HepG2 (cell line): ENCODE results near the gene AP2A2. TPM values are rescaled to one million over a fixed set of nuclear protein-coding genes. Genes with fewer than 3 reads are reported as not detected.

Experiments
- ATAD3A ChIP-seq: sonication (generic); formaldehyde crosslinking; IDR thresholded peaks from 2 replicates; pipeline ENCODE4 v1.4.0; 2020; ENCODE audit warnings: missing genetic modification reagents
- BHLHE40 ChIP-seq: IDR thresholded peaks from 2 replicates; pipeline ENCODE4 v1.6.1; 2011; ENCODE audit warnings: low read length, improper control_type of control experiment
- BRD4 ChIP-seq: sonication (generic); formaldehyde crosslinking; IDR thresholded peaks from 2 replicates; pipeline ENCODE4 v1.4.0; 2020; ENCODE audit warnings: missing genetic modification reagents
- FOXK1 ChIP-seq: sonication (generic); formaldehyde crosslinking; IDR thresholded peaks from 2 replicates; pipeline ENCODE4 v1.4.0; 2020; ENCODE audit warnings: low read depth, missing genetic modification reagents, borderline replicate concordance
- HMG20B ChIP-seq: conservative IDR thresholded peaks from 2 replicates; pipeline ENCODE4 v1.6.1; 2016; ENCODE audit warnings: missing genetic modification reagents, missing compliant biosample characterization
- JUND ChIP-seq: sonication (generic); formaldehyde crosslinking; IDR thresholded peaks from 2 replicates; pipeline ENCODE4 v1.8.0; 2022; ENCODE audit warnings: mild to moderate bottlenecking, missing genetic modification reagents
- MYC ChIP-seq: sonication (generic); formaldehyde crosslinking; IDR thresholded peaks from 2 replicates; pipeline ENCODE4 v1.9.0; 2021; ENCODE audit warnings: missing genetic modification reagents, borderline replicate concordance
- PITX1 ChIP-seq: sonication (generic); formaldehyde crosslinking; IDR thresholded peaks from 2 replicates; pipeline ENCODE4 v1.5.1; 2020; ENCODE audit warnings: mild to moderate bottlenecking, missing genetic modification reagents
- RFX5 ChIP-seq: IDR thresholded peaks from 2 replicates; pipeline ENCODE4 v1.6.1; 2011; ENCODE audit warnings: low read depth, low read length, improper control_type of control experiment
- SAFB2 ChIP-seq: sonication (generic); formaldehyde crosslinking; IDR thresholded peaks from 2 replicates; pipeline ENCODE4 v1.5.1; 2020; ENCODE audit warnings: missing genetic modification reagents, low read depth, mild to moderate bottlenecking, borderline replicate concordance
- TCF7 ChIP-seq: sonication (generic); IDR thresholded peaks from 2 replicates; pipeline ENCODE4 v1.6.1; 2016; ENCODE audit warnings: antibody characterized with exemption, low read depth
- ZMYM2 ChIP-seq: sonication (generic); formaldehyde crosslinking; IDR thresholded peaks from 2 replicates; pipeline ENCODE4 v1.8.0; 2022; ENCODE audit warnings: mild to moderate bottlenecking, missing genetic modification reagents
- ZNF235 ChIP-seq: sonication (generic); formaldehyde crosslinking; IDR thresholded peaks from 2 replicates; pipeline ENCODE4 v1.8.1; 2023; ENCODE audit warnings: mild to moderate bottlenecking, missing genetic modification reagents, borderline replicate concordance
- ZNF264 ChIP-seq: sonication (generic); formaldehyde crosslinking; IDR thresholded peaks from 2 replicates; pipeline ENCODE4 v1.4.0; 2020; ENCODE audit warnings: missing genetic modification reagents
- ZNF75D ChIP-seq: sonication (generic); formaldehyde crosslinking; IDR thresholded peaks from 2 replicates; pipeline ENCODE4 v1.8.1; 2023; ENCODE audit warnings: missing genetic modification reagents, mild to moderate bottlenecking, borderline replicate concordance
- ZSCAN25 ChIP-seq: sonication (generic); formaldehyde crosslinking; IDR thresholded peaks from 2 replicates; pipeline ENCODE4 v1.8.0; 2022; ENCODE audit warnings: mild to moderate bottlenecking, missing genetic modification reagents
- ZUFSP ChIP-seq: sonication (generic); formaldehyde crosslinking; IDR thresholded peaks from 2 replicates; pipeline ENCODE4 v1.9.0; 2021; ENCODE audit warnings: missing genetic modification reagents, mild to moderate bottlenecking, borderline replicate concordance
- polyA plus RNA-seq, 8 experiments: library from polyadenylated mRNA; depleted of rRNA in 3 of 8; stranded (reverse) in 7 of 8; unstranded in 1 of 8; fragments of >200 nt; fragmentation: Illumina TruSeq in 4 of 8; extraction: Trizol in 4 of 8; gene quantifications; 2 replicates each; pipeline versions ENCODE4 v1.2.1 to v1.2.3, GENCODE V29; 2011 to 2016; ENCODE audit warnings: low read depth in 4 of 8, missing spikeins in 1 of 8, mixed read lengths in 1 of 8; ENCODE audit not compliant: insufficient read depth in 1 of 8
- total RNA-seq, 5 experiments: library from RNA; depleted of rRNA; stranded (reverse); fragments of >200 nt; fragmentation: Illumina TruSeq; extraction: Trizol; gene quantifications; 2 replicates each; pipeline ENCODE4 v1.2.3, GENCODE V29; 2016; ENCODE audit warnings: low read depth in 1 of 5
- TF ChIP-seq, protein P1 (sequence below): sonication (generic); formaldehyde crosslinking; IDR thresholded peaks from 2 replicates; pipeline ENCODE4 v1.5.0; 2020; ENCODE audit warnings: mild to moderate bottlenecking, missing genetic modification reagents
- TF ChIP-seq, protein P2 (sequence below): sonication (generic); formaldehyde crosslinking; IDR thresholded peaks from 2 replicates; pipeline ENCODE4 v1.8.0; 2022; ENCODE audit warnings: mild to moderate bottlenecking, missing genetic modification reagents, moderate library complexity
- TF ChIP-seq, protein P3 (sequence below): IDR thresholded peaks from 2 replicates; pipeline ENCODE4 v1.6.1; 2016; ENCODE audit warnings: mild to moderate bottlenecking
- TF ChIP-seq, protein P4 (sequence below): sonication (generic); formaldehyde crosslinking; IDR thresholded peaks from 2 replicates; pipeline ENCODE4 v1.4.0; 2020; ENCODE audit warnings: missing genetic modification reagents

Gene AP2A2
- total and polyA plus RNA-seq, 2 of the 13 experiments (the other 11 are each of a cell fraction or from before 2014, with no cell fraction given) = 25.7 to 75.7 TPM

GRCh38 chr11:952406-953385 is 27.0 kb downstream of the AP2A2 start (continued):
- TF ChIP-seq, protein P1, sequence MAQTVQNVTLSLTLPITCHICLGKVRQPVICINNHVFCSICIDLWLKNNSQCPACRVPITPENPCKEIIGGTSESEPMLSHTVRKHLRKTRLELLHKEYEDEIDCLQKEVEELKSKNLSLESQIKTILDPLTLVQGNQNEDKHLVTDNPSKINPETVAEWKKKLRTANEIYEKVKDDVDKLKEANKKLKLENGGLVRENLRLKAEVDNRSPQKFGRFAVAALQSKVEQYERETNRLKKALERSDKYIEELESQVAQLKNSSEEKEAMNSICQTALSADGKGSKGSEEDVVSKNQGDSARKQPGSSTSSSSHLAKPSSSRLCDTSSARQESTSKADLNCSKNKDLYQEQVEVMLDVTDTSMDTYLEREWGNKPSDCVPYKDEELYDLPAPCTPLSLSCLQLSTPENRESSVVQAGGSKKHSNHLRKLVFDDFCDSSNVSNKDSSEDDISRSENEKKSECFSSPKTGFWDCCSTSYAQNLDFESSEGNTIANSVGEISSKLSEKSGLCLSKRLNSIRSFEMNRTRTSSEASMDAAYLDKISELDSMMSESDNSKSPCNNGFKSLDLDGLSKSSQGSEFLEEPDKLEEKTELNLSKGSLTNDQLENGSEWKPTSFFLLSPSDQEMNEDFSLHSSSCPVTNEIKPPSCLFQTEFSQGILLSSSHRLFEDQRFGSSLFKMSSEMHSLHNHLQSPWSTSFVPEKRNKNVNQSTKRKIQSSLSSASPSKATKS = no peak
- TF ChIP-seq ZSCAN25 = no peak; the same call in 1 of the 2 replicates
- no peak for TF ChIP-seq HMG20B (CRISPR knock-in tag)
- TF ChIP-seq ZNF264 (CRISPR knock-in tag) = peak; percentile 68; the same call in 1 of the 2 replicates
- TF ChIP-seq, protein P2, sequence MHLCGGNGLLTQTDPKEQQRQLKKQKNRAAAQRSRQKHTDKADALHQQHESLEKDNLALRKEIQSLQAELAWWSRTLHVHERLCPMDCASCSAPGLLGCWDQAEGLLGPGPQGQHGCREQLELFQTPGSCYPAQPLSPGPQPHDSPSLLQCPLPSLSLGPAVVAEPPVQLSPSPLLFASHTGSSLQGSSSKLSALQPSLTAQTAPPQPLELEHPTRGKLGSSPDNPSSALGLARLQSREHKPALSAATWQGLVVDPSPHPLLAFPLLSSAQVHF (CRISPR knock-in tag) = no peak
- peak; percentile 78 for TF ChIP-seq FOXK1
- no peak for TF ChIP-seq ATAD3A (CRISPR knock-in tag)
- TF ChIP-seq SAFB2 (CRISPR knock-in tag) = peak; percentile 29; the same call in 1 of the 2 replicates
- no peak for TF ChIP-seq ZNF235 (CRISPR knock-in tag)
- peak; percentile 43; the same call in 1 of the 2 replicates for TF ChIP-seq PITX1
- TF ChIP-seq, protein P3, sequence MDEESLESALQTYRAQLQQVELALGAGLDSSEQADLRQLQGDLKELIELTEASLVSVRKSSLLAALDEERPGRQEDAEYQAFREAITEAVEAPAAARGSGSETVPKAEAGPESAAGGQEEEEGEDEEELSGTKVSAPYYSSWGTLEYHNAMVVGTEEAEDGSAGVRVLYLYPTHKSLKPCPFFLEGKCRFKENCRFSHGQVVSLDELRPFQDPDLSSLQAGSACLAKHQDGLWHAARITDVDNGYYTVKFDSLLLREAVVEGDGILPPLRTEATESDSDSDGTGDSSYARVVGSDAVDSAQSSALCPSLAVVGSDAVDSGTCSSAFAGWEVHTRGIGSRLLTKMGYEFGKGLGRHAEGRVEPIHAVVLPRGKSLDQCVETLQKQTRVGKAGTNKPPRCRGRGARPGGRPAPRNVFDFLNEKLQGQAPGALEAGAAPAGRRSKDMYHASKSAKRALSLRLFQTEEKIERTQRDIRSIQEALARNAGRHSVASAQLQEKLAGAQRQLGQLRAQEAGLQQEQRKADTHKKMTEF (CRISPR knock-in tag) = peak; percentile 86
- TF ChIP-seq JUND (CRISPR knock-in tag) = no peak
- no peak for TF ChIP-seq MYC (CRISPR knock-in tag)
- TF ChIP-seq BRD4 (CRISPR knock-in tag) = peak; percentile 56; the same call in 1 of the 2 replicates
- TF ChIP-seq, protein P4, sequence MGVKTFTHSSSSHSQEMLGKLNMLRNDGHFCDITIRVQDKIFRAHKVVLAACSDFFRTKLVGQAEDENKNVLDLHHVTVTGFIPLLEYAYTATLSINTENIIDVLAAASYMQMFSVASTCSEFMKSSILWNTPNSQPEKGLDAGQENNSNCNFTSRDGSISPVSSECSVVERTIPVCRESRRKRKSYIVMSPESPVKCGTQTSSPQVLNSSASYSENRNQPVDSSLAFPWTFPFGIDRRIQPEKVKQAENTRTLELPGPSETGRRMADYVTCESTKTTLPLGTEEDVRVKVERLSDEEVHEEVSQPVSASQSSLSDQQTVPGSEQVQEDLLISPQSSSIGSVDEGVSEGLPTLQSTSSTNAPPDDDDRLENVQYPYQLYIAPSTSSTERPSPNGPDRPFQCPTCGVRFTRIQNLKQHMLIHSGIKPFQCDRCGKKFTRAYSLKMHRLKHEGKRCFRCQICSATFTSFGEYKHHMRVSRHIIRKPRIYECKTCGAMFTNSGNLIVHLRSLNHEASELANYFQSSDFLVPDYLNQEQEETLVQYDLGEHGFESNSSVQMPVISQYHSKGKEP (CRISPR knock-in tag) = no peak
- TF ChIP-seq ZUFSP (CRISPR knock-in tag) = no peak
- no peak for TF ChIP-seq BHLHE40
- TF ChIP-seq RFX5 = peak; percentile 44; the same call in 1 of the 2 replicates
- no peak for TF ChIP-seq ZMYM2 (CRISPR knock-in tag)
- no peak for TF ChIP-seq ZNF75D (CRISPR knock-in tag)
- TF ChIP-seq TCF7 = no peak
